H1 (cell line): ENCODE results near the gene RHO. TPM values are rescaled to one million over a fixed set of nuclear protein-coding genes. Genes with fewer than 3 reads are reported as not detected.

Source experiments
- CTCF ChIA-PET: fragments of 300-600 bp; sonication (Branson Sonifier 250); formaldehyde crosslinking; loops from one replicate; lab custom pipeline; 2021; ENCODE audit not compliant: partially characterized antibody; lab: Charles Lee
- POLR2A ChIA-PET: fragments of 300-600 bp; sonication (Branson Sonifier 250); formaldehyde crosslinking; loops from one replicate; lab custom pipeline; 2021; ENCODE audit warnings: inconsistent platforms; ENCODE audit not compliant: partially characterized antibody; lab: Charles Lee
- DNase-seq, 2 experiments: peaks; one replicate each; pipeline versions ENCODE4 v3.0.0 to v3.0.0-alpha.2; 2010 to 2022; ENCODE audit warnings: low spot score in 2 of 2, low read depth in 1 of 2, mixed read lengths in 1 of 2
- FAIRE-seq: peaks from 2 replicates; lab custom pipeline; 2011; peaks lifted over from hg19 to GRCh38; lab: Jason Lieb, UNC
- H2AFZ ChIP-seq: 2 replicates; pipeline ENCODE4 v1.8.1; 2012; ENCODE audit warnings: low read length, inconsistent platforms
- H2AK5ac ChIP-seq: 2 replicates; pipeline ENCODE4 v1.6.1; 2013; ENCODE audit warnings: low read depth, low read length
- H2BK120ac ChIP-seq: replicated peaks from 2 replicates; pipeline ENCODE3; 2013; ENCODE audit warnings: low read depth, low read length, inconsistent platforms
- H2BK12ac ChIP-seq: 2 replicates; pipeline ENCODE4 v1.6.1; 2013; ENCODE audit warnings: low read depth, low read length
- H2BK15ac ChIP-seq: 2 replicates; pipeline ENCODE4 v1.6.1; 2013; ENCODE audit warnings: low read length
- H2BK20ac ChIP-seq: 2 replicates; pipeline ENCODE4 v1.6.1; 2013; ENCODE audit warnings: low read length
- H2BK5ac ChIP-seq: 2 replicates; pipeline ENCODE4 v1.6.1; 2013; ENCODE audit warnings: low read depth, low read length
- H3K14ac ChIP-seq: 2 replicates; pipeline ENCODE4 v1.6.1; 2013; ENCODE audit warnings: inconsistent platforms; ENCODE audit not compliant: insufficient read length
- H3K18ac ChIP-seq: 2 replicates; pipeline ENCODE4 v1.6.1; 2013; ENCODE audit warnings: low read length; ENCODE audit errors: extremely low read depth
- H3K23ac ChIP-seq: 2 replicates; pipeline ENCODE4 v1.6.1; 2013; ENCODE audit warnings: inconsistent platforms; ENCODE audit not compliant: insufficient read length
- H3K23me2 ChIP-seq: 2 replicates; pipeline ENCODE4 v1.6.1; 2013; ENCODE audit warnings: low read depth, low read length
- H3K27ac ChIP-seq: 2 replicates; pipeline ENCODE4 v1.6.1; 2011; ENCODE audit warnings: low read depth, low read length, inconsistent platforms
- H3K27me3 ChIP-seq, 4 experiments: replicated peaks in 1 of 4; 1 replicate in 1 of 4; 2 replicates in 3 of 4; pipeline versions ENCODE4 v1.6.1 to v1.8.1; 2011 to 2013; ENCODE audit warnings: low read length in 3 of 4, mild to moderate bottlenecking in 3 of 4, inconsistent platforms in 2 of 4, mixed read lengths in 2 of 4, moderate library complexity in 1 of 4; ENCODE audit not compliant: control insufficient read depth in 3 of 4, insufficient read depth in 3 of 4; ENCODE audit errors: extremely low read depth in 1 of 4
- H3K36me3 ChIP-seq, 4 experiments: 2 replicates each; pipeline versions ENCODE4 v1.6.1 to v1.8.1; 2011 to 2013; ENCODE audit warnings: mild to moderate bottlenecking in 4 of 4, low read length in 3 of 4, moderate library complexity in 2 of 4, control low read depth in 1 of 4, inconsistent platforms in 1 of 4; ENCODE audit not compliant: insufficient read depth in 4 of 4, control insufficient read depth in 2 of 4
- H3K4ac ChIP-seq: replicated peaks from 2 replicates; pipeline ENCODE3; 2013; ENCODE audit warnings: low read length, low read depth, mixed read lengths, inconsistent platforms; ENCODE audit not compliant: insufficient read length
- H3K4me1 ChIP-seq, 4 experiments: replicated peaks in 1 of 4; 1 replicate in 1 of 4; 2 replicates in 3 of 4; pipeline versions ENCODE4 v1.6.1 to v1.8.1; 2011 to 2013; ENCODE audit warnings: low read length in 3 of 4, inconsistent platforms in 2 of 4, mixed read lengths in 1 of 4; ENCODE audit not compliant: insufficient read depth in 4 of 4, control insufficient read depth in 3 of 4
- H3K4me2 ChIP-seq, 2 experiments: 2 replicates each; pipeline versions ENCODE4 v1.6.1 to v1.8.1; 2011 to 2013; ENCODE audit warnings: low read depth in 2 of 2, low read length in 2 of 2, control low read depth in 1 of 2, inconsistent platforms in 1 of 2, mild to moderate bottlenecking in 1 of 2; ENCODE audit not compliant: insufficient read depth in 1 of 2
- H3K4me3 ChIP-seq, 4 experiments: fragments of 200-600, 300-600 bp in 1 of 4; sonication (generic), shearing (Covaris generic), sonication (Bioruptor Twin) in 1 of 4; 2 replicates each; pipeline versions ENCODE4 v1.5.1 to v1.8.1; 2011 to 2016; ENCODE audit warnings: low read length in 4 of 4, low read depth in 3 of 4, control low read depth in 2 of 4, inconsistent platforms in 2 of 4, mild to moderate bottlenecking in 2 of 4, mixed read lengths in 1 of 4, moderate library complexity in 1 of 4; ENCODE audit not compliant: insufficient read depth in 2 of 4; ENCODE audit errors: extremely low read depth in 1 of 4
- H3K56ac ChIP-seq: replicated peaks from 2 replicates; pipeline ENCODE3; 2013; ENCODE audit warnings: low read depth, mild to moderate bottlenecking, mixed read lengths, low read length, inconsistent platforms; ENCODE audit not compliant: insufficient read length
- H3K79me1 ChIP-seq: 2 replicates; pipeline ENCODE4 v1.6.1; 2013; ENCODE audit warnings: low read depth, low read length, control low read depth
- H3K79me2 ChIP-seq, 2 experiments: 2 replicates each; pipeline versions ENCODE4 v1.6.1 to v1.8.1; 2012 to 2013; ENCODE audit warnings: low read length in 2 of 2, mild to moderate bottlenecking in 2 of 2, inconsistent platforms in 1 of 2; ENCODE audit not compliant: insufficient read depth in 2 of 2, control insufficient read depth in 1 of 2
- H3K9ac ChIP-seq, 4 experiments: replicated peaks in 1 of 4; 1 replicate in 1 of 4; 2 replicates in 3 of 4; pipeline versions ENCODE4 v1.6.1 to v1.8.1; 2011 to 2013; ENCODE audit warnings: low read depth in 3 of 4, low read length in 3 of 4, control low read depth in 2 of 4, mild to moderate bottlenecking in 2 of 4, moderate library complexity in 2 of 4, inconsistent platforms in 1 of 4; ENCODE audit errors: extremely low read depth in 1 of 4
- H3K9me3 ChIP-seq, 2 experiments: 2 replicates each; pipeline versions ENCODE4 v1.6.1 to v1.8.1; 2012 to 2013; ENCODE audit warnings: mild to moderate bottlenecking in 2 of 2, moderate library complexity in 2 of 2, control low read depth in 1 of 2, inconsistent platforms in 1 of 2, low read depth in 1 of 2, low read length in 1 of 2, mixed read lengths in 1 of 2; ENCODE audit not compliant: insufficient read depth in 2 of 2
- H4K20me1 ChIP-seq, 2 experiments: replicated peaks in 1 of 2; 2 replicates each; pipeline versions ENCODE3 to v1.8.1; 2011 to 2013; ENCODE audit warnings: inconsistent platforms in 2 of 2, low read length in 2 of 2, mild to moderate bottlenecking in 1 of 2; ENCODE audit not compliant: insufficient read depth in 2 of 2, control insufficient read depth in 1 of 2
- H4K5ac ChIP-seq: 2 replicates; pipeline ENCODE4 v1.6.1; 2013; ENCODE audit warnings: low read length, low read depth, mixed read lengths, inconsistent platforms; ENCODE audit not compliant: insufficient read length
- H4K8ac ChIP-seq: 2 replicates; pipeline ENCODE4 v1.8.0; 2013; ENCODE audit warnings: mild to moderate bottlenecking, moderate library complexity, low read length, inconsistent platforms; ENCODE audit not compliant: insufficient read depth; ENCODE audit errors: extremely low read depth
- H4K91ac ChIP-seq: replicated peaks from 2 replicates; pipeline ENCODE3; 2013; ENCODE audit warnings: low read length, mixed read lengths, inconsistent platforms; ENCODE audit not compliant: insufficient read length
- EGR1 ChIP-seq: IDR thresholded peaks from 2 replicates; pipeline ENCODE4 v1.6.1; 2011; ENCODE audit warnings: low read depth, low read length, borderline replicate concordance
- RNF2 ChIP-seq: fragments of 200-900, 300-1000 bp; sonication (generic); IDR thresholded peaks from 2 replicates; pipeline ENCODE4 v1.7.1; 2016; ENCODE audit warnings: borderline replicate concordance, low read depth, mild to moderate bottlenecking, antibody characterized with exemption, low read length; ENCODE audit not compliant: poor library complexity, severe bottlenecking; ENCODE audit errors: missing control alignments
- SP1 ChIP-seq: IDR thresholded peaks from 2 replicates; pipeline ENCODE4 v1.6.1; 2011; ENCODE audit warnings: low read depth, low read length
- TEAD4 ChIP-seq: IDR thresholded peaks from 2 replicates; pipeline ENCODE4 v1.6.1; 2012; ENCODE audit warnings: low read depth, low read length, inconsistent platforms, mixed read lengths
- WGBS, 2 experiments: shearing (Covaris generic) in 1 of 2; methylation state at CpG; one replicate each; pipeline versions ENCODE4 v1.1.6 to v1.1.7; 2013 to 2015; ENCODE audit warnings: low lambda C conversion rate in 2 of 2, mixed read lengths in 2 of 2, inconsistent platforms in 1 of 2, low coverage in 1 of 2, missing lambda C conversion rate in 1 of 2; ENCODE audit not compliant: insufficient replicate concordance in 2 of 2, insufficient coverage in 1 of 2, insufficient read length in 1 of 2; ENCODE audit errors: extremely low coverage in 1 of 2, missing lambda C conversion rate in 1 of 2; 5-methylcytosine and 5-hydroxymethylcytosine counted together
- polyA plus RNA-seq, 7 experiments: library from polyadenylated mRNA; depleted of rRNA in 3 of 7; stranded (reverse) in 5 of 7; unstranded in 2 of 7; fragments of >200 nt in 5 of 7; fragments of 200-250 nt in 2 of 7; gene quantifications; 1 replicate in 5 of 7; 2 replicates in 1 of 7; 4 replicates in 1 of 7; pipeline versions ENCODE4 v1.2.1 to v1.2.3, GENCODE V29; 2011 to 2013; ENCODE audit warnings: missing spikeins in 2 of 7, mixed read lengths in 2 of 7
- total RNA-seq: library from RNA; stranded (reverse); fragmentation: NEBNext Ultra II Directional; extraction: Animal tissue kit (Norgen Biotek cat#: 25700); gene quantifications from 2 replicates; pipeline ENCODE4 v1.2.1, GENCODE V29; 2021

Gene RHO
- total and polyA plus RNA-seq, 2 of the 8 experiments (the other 6 are each of a cell fraction or from before 2014, with no cell fraction given) = not detected

DNA sequence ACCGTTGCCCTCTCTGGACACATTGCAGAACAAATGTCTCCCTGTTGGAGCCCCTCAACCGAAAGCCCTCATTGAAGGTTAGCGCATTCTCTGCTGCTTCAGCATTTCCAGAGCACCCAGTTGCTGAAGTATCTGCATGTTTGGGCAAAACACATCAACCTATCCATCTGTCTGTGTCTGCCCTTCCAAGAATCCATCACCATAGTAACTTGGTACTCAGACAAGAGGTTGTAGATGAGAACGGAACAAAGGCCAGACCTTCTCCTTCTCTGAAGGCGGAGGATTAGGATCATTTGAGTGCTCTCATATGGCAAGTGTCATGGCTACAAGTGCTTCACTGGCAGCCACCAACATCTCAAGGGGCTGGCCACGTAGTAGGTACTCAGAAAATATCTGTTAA lies 23.1 kb upstream of the RHO start:
- Histone ChIP-seq H2BK12ac (no peak overlapping the region), H4K20me1 (peaks cover 0 to 5% of the 10 kb centered on the region in 2 experiments), H3K14ac (no peak overlapping the region), H3K79me1 (no peaks in the 10 kb centered on the region), H3K56ac (no peak overlapping the region), H3K79me2 (no peaks in the 10 kb centered on the region), H3K4me2 (no peak overlapping the region), H4K5ac (no peak overlapping the region), H2BK5ac (no peak overlapping the region), H3K9ac (no peak overlapping the region), H2AK5ac (no peak overlapping the region), H2BK15ac (no peak overlapping the region), H2BK20ac (no peak overlapping the region), H3K9me3 (no peaks in the 10 kb centered on the region), H3K27me3 (no peaks in the 10 kb centered on the region), H3K18ac (no peak overlapping the region), H3K4me1 (no peaks in the 10 kb centered on the region), H3K27ac (no peak overlapping the region), H3K23ac (no peak overlapping the region), H4K91ac (no peak overlapping the region), H3K36me3 (peaks cover 3 to 20% (median 11%) of the 10 kb centered on the region in 4 experiments; a peak in 6 of 8 replicates), H2BK120ac (no peak overlapping the region), H3K4me3 (no peak overlapping the region), H2AFZ (no peak overlapping the region), H3K4ac (no peak overlapping the region), H3K23me2 (no peaks in the 10 kb centered on the region), H4K8ac (no peak overlapping the region)
- DNase-seq (no peak), FAIRE-seq (no peak)
- ChIA-PET POLR2A (no interaction called here), CTCF (interaction anchor here (5.7 kb wide), 1 partner anchor 14 kb away, joined by 41 read pairs; no protein-coding TSS in a partner anchor)
- 97% methylated on average over 6 of the region's 6 CpGs; no CpG with 5 or more reads in 1 of the 2 experiments for WGBS, 2 experiments
- TF ChIP-seq EGR1 (no peak), RNF2 (no peak), TEAD4 (no peak), SP1 (no peak)
